GM21447 (cell line): Measurements from ENCODE around the gene MYO1D.

ENCODE experiments used
- ATAC-seq: cut with Tn5 transposase; IDR thresholded peaks from one replicate; pipeline ENCODE4 v1.9.1; 2021; ENCODE audit not compliant: unreplicated experiment

Gene MYO1D

DNA sequence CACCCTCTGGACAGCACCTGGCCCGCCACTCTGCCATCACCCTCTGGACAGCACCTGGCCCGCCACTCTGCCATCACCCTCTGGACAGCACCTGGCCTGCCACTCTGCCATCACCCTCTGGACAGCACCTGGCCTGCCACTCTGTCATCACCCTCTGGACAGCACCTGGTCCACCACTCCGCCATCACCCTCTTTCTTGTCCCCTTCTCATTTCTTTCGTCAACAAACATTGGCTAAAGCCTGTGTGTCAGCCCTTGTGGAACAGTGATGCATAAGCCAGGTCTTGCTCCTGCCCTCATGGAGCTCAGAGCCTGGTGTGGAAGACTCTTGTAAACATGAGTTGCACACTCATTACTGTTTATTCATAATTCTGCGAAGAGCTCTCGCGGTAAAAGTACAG, 358.9 kb downstream of the MYO1D start:
- no peak for ATAC-seq

DNA sequence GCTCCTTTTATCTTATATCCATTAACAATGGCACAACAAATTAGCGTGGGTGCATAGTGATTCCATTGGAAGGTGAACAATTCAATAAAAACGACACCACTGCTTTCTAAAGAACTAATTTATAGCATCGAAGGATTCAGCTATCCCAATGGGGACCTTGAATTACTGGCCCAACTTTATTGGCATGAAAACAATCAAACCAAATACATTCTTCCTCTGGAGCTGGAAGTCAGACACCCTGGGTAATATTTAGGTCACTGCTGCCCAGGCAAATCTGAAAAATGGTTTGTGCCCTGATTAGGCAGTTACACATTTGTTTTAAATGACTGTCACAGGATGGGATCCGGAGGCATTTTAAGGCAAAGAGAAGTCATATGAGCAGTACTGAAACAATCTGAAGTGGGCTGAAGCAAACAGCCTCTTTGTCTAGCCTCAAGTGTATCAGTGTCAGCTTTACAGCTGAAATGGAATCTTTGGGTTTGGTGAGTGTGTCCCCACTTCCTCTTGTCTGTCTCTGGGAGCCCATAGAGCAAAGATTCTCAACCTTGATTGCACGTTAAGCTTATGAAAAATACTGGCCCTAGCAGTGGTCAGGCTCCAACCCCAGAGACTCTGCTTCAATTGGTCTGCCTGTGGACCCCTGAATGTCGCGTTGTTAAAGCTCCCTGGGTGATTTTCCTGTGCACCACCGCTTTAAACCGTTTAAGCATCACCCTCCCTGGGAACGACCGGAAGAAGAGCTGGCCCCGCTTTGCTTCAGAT, 359.8 kb downstream of the MYO1D start:
- ATAC-seq, result no peak

DNA sequence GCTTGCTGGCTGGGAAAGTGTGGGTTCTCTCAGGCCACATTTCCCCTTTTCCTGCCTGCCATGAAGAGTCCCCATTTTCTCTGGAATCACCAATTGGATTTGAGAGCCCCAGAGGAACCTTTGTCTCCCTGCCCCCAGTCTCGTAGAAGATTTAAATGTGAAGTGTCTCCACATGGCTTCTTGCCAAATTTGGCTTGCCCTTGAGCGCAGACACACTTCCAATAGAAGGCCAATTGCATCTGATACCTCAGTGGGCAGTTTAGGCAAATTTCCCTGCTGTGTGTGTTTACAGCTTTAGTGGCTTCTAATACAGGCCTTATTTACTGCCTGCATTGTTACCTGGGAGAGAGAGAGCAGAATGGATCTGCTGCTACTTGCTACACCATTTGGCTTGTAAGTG, 360.5 kb downstream of the MYO1D start:
- no peak for ATAC-seq

DNA sequence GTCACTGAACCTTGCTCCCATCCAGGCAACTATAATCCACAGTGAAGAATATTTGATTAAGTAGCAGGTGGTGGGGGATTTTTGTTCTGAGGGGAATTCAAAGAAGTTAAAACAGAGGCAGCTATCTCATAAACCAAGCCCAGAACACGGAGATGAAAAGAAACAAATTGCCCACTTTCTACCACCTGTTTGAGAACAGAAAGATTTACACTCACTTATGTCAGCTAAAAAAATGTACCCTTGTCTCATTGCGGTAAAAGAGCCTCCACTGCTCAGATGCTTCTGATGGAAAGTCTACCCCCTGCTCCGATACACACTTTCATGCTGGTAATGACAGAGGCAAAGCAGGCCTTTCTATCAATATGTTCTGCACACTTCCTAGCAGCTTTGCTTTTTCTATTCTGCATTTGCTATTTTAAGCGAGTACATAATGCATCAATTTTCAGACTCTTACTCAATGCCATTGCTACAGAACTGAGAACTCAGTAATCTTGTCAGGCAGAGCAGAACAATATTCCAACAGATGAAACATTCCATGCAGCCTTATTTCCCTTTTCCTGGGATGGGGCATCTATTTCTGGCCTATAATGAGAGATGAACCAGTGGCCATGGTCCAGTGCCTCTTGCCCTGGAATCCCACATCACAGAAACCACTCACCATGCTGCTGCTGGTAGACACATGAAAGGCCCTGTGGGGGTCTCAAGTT, 361.1 kb downstream of the MYO1D start:
- peak; percentile 35 for ATAC-seq

DNA sequence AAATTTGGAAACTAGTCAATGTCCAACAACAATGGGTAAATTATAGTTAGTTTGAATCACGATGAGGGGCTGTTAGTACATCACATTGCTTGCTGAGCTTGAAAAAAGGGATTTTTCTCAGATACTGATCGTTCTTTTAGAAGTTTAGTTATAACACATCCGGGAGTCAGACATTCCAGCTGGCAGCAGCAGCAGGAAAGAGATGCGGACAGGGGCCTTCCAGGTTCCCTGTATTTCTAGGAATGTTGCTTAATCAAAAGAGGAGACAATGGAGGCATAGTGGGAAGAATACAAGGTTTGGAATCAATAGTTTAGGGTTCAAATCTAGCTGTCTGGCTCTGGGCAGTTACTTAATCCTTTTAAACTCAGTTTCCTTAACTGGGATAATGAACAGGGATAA, 362.3 kb downstream of the MYO1D start:
- ATAC-seq, result no peak

DNA sequence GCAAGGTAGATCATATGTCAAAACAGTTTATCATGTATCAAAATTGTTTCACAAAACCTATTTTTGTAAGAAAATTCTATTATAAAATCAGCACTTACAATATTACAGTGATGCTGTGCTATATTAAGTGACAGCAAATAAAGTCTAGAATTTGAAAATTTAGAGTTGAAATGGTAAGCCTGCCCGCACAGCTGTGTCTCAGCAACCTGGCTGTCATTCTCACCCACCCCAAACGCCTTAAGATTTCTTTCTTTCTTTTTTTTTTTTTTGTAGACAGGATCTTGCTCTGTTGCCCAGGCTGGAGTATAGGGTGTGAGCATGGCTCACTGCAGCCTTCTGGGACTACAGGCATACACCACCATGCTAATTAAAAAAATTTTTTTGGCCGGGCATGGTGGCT, 363.3 kb downstream of the MYO1D start:
- no peak for ATAC-seq

DNA sequence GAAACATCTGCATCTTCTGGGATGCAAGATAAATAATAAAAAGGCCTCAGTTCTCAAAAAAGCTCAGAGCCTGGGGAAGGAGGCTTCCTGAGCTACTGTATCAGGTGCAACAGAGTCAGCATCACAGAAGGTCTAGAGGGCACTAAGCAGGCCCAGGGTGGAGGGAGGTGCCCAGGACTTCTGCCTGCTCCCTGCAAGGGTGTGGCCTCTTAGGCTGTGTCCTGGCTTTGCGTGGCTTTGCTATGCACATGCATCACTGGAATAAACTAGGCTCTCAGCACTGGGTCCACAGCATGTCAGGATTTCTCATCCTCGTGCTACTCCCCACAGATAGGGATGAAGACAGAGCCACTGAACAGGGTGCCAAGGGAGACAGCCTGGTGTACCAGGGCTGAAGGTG, 364.6 kb downstream of the MYO1D start:
- no peak for ATAC-seq

DNA sequence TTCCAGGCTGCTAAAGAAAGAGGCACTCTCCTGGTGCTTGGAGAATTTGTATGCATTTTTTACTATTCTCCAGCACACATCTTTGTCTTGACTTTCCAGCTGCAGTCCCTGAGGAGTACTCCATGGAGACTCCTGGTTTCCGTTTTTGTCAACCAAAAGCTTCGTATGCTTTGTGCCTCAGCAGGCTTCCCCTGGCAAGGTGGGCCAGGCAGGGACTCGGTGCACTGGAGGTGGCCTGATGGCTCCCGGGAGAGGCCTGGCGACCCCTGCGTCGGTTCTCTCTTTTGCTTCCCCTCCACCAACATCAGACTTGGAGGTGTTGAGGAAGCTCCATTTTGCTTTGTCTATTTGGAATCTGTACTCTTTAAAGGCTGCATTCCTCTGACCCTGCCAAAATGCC, 366.5 kb downstream of the MYO1D start:
- no peak for ATAC-seq

DNA sequence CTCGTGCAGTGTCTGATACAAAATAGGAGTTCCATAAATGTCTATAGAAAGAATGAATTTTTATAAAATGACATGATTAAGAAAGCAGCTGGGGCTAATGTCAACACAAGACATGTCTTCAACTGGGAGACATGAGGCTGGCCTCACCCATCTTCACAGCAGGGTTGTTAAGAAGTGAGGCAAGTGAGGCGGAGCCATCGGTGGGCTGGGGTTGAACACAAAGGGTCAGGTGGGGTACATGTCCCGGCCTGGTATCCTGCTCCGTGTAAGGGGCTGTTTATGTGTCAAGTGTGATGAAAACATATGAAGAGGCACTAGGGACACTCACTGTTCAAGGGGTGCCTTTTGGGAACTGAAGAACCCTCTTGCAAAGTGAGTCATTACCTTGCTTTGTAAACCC, 368.0 kb downstream of the MYO1D start:
- no peak for ATAC-seq

DNA sequence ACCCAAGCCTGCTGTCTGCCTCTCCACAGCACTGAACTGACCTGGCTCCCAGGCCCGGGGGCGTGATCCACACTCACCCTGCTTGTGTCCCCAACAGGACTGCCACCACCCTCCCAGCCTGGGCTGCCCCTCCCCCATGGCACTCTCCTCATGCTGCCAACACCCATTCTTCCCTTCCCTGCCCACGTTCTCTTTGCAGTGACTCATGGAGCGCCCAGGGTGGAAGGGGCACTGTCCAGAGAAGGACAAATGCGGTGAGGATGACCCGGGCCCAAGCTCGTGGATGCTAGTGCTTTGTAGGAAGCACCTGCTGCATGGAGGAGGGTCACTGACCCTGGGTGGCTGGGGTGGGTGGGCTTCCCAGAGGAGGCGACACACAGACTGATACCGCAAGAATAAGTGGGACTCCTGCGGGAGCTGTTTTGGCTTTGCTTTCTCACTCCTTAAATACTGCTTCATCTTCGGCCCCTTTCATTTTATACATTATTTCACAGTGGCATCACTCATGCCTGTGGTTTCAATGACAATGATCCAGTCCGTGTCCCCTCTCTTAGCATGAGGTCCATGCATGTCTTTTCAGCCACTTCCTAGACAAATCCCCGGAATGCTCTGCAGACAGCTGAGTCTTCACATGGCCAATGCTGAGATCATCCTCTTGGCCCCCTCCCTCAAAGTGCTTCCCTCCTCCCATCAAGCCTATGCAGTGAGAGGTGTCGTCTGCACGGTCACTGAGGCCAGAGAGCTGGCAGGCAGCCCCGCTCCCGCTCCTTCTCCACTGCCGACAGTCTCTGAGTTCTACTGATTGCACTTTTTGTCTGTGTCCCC, 372.5 kb downstream of the MYO1D start:
- no peak for ATAC-seq

DNA sequence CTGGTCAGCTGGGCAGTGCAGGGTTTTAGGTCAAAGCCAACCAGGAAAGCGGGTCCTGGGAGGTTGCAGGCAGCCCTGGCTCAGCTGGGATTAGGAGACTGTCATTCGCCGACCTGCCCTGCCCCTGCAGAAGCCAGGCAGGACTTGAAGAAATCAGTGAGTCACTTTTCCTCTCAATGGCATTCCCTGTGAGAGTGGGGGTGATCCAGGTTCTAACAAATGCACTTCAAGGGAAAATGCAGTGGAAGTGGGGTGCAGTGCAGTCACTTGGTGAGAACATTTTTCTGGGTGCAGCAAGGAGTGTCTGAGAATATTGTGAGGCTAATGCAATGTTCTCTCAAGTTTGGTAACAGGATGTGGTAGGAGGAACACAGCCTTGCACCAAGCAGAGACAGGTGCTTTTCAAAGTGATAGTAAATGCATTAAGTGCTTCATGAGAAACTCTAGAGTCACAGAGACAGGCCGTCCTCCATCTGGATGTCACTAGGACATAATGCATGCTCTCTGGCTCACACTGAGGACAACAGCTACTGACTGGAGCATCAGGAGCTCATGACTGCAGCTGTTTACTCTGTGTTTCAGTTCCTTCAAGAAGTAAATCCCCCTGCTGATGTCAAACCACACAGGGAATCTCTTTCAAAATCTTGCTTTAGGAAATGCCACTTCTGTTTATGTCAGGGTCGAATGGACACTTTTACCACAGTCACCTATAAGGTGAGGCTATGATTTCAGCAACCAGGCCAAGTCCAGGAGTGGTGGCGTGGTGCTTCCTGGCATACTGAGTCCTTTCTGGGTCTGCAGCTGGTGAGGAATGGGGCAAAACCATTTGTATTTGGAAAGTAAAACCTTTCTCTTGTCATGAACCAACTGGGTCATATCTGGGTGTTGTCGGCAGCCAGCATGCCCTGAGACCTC, 373.4 kb downstream of the MYO1D start:
- peak; percentile 91 for ATAC-seq

DNA sequence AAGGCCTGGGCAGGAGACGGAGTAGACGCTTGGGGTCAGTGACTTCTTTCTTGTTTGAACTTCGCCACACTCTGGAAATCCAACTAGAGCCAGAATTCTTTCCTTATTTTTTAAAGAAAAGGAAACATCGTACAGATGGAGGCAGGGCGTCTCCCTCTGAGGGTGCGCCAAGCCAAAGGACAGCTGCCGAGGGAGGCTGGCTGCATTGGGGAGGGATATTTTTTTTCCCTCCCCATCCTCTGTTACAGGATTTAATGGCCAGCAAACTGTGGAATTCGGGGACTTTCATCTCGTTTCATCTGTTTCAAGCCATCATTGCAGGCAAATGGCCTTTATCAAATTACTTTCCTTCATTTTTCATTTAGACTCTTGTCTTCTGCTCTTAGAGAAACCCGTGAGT, 374.2 kb downstream of the MYO1D start:
- no peak for ATAC-seq

DNA sequence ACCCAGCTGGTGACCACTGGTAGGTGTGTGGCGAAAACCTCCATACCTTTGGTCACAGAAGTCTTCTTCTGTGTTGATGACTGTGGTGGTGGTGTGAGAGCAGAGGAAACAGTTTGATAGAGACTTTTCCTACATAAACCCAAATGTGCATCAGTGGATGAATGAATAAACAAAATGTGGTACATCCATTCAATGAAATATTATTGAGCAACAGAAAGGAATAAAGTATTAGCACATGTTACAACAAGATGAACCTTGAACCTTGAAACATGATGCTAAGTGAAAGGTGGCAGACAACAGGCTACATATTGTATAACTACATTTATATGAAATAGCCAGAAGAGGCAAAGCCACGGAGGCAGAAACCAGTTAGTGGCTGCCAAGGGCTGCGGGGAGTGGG, 374.9 kb downstream of the MYO1D start:
- no peak for ATAC-seq

DNA sequence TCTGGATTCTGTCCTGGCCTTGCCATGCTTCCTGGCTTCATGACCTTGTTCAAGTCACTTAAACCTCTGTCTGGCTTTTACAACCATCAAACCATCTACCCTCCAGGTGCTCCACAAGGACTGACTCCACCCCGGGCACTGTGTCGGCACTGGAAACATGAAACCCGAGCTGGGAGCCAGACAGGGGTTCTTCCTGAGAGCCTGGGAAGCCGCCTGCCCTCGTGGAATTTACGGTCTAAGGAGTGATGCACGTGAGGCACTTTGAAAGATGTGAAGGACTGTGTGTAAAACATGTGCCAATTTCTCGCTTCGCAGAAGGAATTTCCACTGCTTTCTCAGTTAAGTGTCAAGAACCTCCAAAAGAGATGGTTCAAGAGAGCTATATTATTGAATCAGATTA, 378.5 kb downstream of the MYO1D start:
- no peak for ATAC-seq

DNA sequence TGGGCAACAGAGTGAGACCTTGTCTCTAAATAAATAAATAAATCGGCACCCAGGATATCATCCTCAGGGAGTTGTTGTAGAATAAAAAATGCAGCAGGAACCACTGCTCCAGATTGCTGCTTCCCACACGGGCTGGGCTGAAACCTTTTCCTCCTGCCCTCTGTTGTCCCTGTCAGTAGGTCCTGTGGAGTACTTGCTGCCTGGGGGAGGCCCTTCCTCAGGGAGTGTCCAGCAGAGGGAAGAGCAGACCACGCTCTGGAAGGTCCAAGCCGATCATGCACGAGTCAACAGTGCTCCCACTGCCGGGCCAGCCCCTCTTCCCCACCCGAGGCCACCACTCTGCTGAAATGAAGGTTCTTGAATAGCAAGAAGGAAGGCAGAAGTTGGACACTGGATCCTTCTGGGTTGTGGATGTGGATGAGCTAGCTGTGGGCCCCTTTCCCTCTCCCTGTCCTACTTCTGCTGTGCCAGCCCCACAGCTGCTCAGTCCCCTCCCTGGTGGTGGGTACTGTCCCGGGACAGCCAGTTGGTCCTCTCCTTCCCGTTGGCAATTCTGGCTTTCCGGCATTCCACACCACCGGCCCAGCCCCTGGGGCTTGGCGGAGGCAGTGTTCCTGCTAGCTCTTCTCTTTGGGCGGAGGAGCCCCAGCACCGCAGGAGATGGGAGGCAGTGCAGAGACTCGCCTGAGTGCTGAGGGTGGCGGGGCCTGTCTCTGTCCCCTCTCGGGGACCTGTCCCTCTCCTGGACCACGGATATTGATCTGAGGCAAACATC, 379.3 kb downstream of the MYO1D start:
- ATAC-seq, result no peak

DNA sequence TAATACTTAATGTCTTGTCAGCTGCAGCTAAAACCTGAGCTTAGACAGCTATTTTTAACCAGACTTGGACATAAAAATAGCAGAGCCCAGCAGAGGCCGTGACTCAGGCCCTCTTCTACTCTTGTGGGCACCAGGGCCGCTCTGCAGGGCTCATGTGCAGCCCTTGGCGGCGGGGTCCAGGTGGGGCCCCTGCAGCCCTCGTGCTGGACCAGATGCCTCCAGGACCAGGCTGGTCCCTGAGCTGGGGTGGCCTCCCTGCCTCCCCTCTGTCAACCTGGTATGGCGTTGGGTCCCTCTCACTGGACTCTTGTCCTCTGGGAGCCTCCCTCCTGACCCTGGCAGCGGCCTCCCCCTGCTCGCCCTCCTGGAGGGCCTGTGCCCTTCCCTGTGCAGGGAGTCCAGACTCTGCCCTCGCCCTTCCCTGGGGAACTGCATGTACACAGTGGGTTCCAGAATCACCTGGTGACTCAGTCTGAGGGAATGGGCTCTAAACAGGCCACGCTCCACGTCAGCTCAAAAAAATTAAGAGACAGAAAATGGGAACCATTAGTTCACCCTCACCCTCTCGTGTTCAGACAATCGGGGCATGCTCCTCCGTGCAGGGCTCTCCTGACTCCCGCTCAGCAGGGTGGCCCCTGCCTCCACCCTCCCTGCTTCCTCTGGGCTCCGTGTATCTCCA, 380.4 kb downstream of the MYO1D start:
- ATAC-seq, result no peak

DNA sequence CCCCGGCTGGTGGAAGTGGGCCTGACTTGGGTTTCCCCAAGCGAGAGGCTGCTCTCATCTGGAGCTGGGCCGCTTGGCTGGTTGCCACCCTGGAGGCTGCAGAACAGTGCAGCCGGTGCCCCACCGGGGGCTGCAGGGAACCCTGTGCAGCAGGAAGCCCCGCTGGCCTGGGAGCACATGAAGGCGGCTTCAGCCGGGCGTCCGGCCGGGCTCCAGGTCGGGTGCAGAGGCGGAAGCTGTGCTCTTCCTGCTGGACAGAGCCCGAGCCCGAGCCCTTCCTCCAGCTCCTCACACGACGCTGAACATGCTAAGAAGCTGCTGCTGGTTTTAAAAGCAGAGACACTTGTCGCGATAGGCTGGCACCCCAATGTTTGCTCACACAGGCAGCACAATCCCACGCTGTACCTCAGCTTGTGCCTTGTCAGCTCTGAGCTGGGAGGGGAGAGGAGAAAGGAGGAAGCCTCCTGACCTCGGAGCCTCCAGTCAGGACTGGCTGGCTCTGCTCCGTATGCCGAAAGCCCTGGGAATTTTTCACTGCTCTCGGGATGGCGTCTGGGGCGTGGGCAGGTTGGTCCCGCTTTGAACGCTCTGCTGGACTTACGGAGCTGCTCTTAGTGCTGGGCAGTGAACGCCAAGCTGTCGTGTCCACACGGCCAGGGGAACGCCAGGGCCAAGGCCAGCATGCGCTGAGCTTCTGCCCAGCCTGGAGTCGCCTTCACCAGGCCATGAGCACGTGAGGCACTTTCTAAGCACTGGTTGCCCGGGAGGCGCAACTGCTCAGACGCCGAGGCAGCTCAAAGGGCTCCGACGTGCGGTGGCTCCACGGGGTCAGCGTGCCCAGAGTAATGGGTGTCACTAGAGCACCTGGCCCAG, 381.3 kb downstream of the MYO1D start:
- no peak for ATAC-seq

DNA sequence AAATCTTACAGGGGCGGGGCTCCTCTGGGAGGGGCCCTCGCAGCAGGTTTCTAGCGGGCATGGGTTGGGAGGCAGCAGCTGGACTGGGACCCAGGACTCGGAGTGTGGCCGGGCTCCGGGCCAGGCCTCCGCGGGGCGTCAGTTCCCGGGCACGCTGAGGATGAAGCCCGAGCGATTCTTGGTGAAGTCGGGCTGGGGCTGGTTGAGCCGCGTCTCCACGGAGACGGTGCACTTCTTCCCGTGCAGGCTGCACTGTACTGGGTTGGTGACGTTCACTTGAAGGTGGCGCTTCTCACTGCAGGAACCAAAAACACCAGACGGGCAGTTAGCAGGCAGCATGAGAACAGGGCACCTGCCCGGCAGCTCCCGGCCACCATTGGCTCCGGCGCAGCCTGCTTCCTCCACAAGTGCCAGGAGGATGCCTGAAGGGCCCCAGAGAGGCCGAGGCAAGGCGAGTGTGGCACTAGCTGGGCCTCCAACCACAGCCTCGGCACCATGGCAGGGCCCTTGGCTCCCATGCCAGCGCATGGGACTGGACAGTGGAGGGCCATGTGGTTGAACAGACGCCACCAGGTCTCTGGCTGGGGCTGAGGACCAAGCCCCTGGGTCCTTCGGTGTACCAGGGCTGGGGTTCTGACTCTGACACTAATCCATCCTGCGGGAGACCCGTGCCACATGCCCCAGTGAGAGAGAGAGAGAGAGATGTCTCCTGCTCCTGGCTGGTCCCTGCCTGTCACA, 382.1 kb downstream of the MYO1D start:
- no peak for ATAC-seq
